OCI-LY1 (cell line): ENCODE results near the gene SLC24A4.

Source experiments
- H2AFZ ChIP-seq: fragments of 200-600 bp; sonication (generic), shearing (Covaris generic); 2 replicates; pipeline ENCODE4 v1.6.0; 2014; ENCODE audit warnings: antibody characterized with exemption, mild to moderate bottlenecking, low read length
- H3F3A ChIP-seq: fragments of 200-600 bp; sonication (generic), shearing (Covaris generic); 2 replicates; pipeline ENCODE4 v1.6.0; 2014; ENCODE audit warnings: mild to moderate bottlenecking, antibody characterized with exemption, low read length, moderate library complexity; ENCODE audit not compliant: insufficient read depth
- H3K27ac ChIP-seq: fragments of 200-600 bp; sonication (generic); 2 replicates; pipeline ENCODE4 v1.5.1; 2014; ENCODE audit warnings: low read length, mixed run types, mild to moderate bottlenecking, low read depth; ENCODE audit not compliant: poor library complexity, severe bottlenecking
- H3K27me3 ChIP-seq: fragments of 200-600 bp; sonication (generic); 2 replicates; pipeline ENCODE4 v1.6.0; 2014; ENCODE audit warnings: antibody characterized with exemption, mild to moderate bottlenecking, low read length, moderate library complexity; ENCODE audit not compliant: insufficient read depth
- H3K36me3 ChIP-seq: fragments of 200-600 bp; sonication (generic); 2 replicates; pipeline ENCODE4 v1.6.1; 2014; ENCODE audit warnings: mild to moderate bottlenecking, antibody characterized with exemption, low read length, moderate library complexity, mixed read lengths; ENCODE audit not compliant: insufficient read depth
- H3K4me1 ChIP-seq: fragments of 200-600 bp; sonication (generic); 2 replicates; pipeline ENCODE4 v1.5.1; 2014; ENCODE audit warnings: mild to moderate bottlenecking, low read length, moderate library complexity; ENCODE audit not compliant: insufficient read depth, severe bottlenecking
- H3K4me2 ChIP-seq: fragments of 200-600 bp; sonication (generic), shearing (Covaris generic); 2 replicates; pipeline ENCODE4 v1.6.1; 2014; ENCODE audit warnings: low read length
- H3K4me3 ChIP-seq: fragments of 200-600 bp; sonication (generic); 2 replicates; pipeline ENCODE4 v1.5.1; 2014; ENCODE audit warnings: low read length, low read depth, mild to moderate bottlenecking, mixed read lengths; ENCODE audit not compliant: poor library complexity, severe bottlenecking
- H3K79me2 ChIP-seq: fragments of 200-600 bp; shearing (Covaris generic); 2 replicates; pipeline ENCODE4 v1.6.1; 2016; ENCODE audit warnings: mixed run types, low read length, mixed read lengths; ENCODE audit not compliant: insufficient read depth
- H3K9ac ChIP-seq: fragments of 200-600 bp; sonication (generic), shearing (Covaris generic); 2 replicates; pipeline ENCODE4 v1.6.1; 2014; ENCODE audit warnings: mild to moderate bottlenecking, low read length, mixed read lengths
- H3K9me2 ChIP-seq: fragments of 200-600 bp; sonication (generic), shearing (Covaris generic); 2 replicates; pipeline ENCODE4 v1.6.1; 2014; ENCODE audit warnings: low read depth, mild to moderate bottlenecking, low read length, mixed read lengths
- H3K9me3 ChIP-seq: fragments of 200-600 bp; shearing (Covaris generic); 2 replicates; pipeline ENCODE4 v1.6.1; 2014; ENCODE audit warnings: low read length, mixed read lengths
- H4K20me1 ChIP-seq: fragments of 200-600 bp; sonication (generic), shearing (Covaris generic); 2 replicates; pipeline ENCODE4 v1.6.0; 2016; ENCODE audit warnings: mild to moderate bottlenecking, low read length; ENCODE audit not compliant: insufficient read depth
- EZH2 ChIP-seq: fragments of 200-600 bp; sonication (generic), shearing (Covaris generic); IDR thresholded peaks from 2 replicates; pipeline ENCODE4 v1.8.0; 2017; ENCODE audit warnings: borderline replicate concordance, mixed run types, mild to moderate bottlenecking, antibody characterized with exemption, low read length, moderate library complexity, mixed read lengths
- TF ChIP-seq, protein P1 (sequence below): fragments of 200-600 bp; sonication (generic), shearing (Covaris generic); IDR thresholded peaks from 2 replicates; pipeline ENCODE4 v1.5.1; 2017; ENCODE audit warnings: mild to moderate bottlenecking, antibody characterized with exemption, low read length, moderate library complexity, mixed read lengths

SLC24A4 gene

GRCh38 chr14:92451755-92452154 lies 128.8 kb downstream of the SLC24A4 start:
- Histone ChIP-seq H3K9me3 (no peaks in the 10 kb centered on the region), H2AFZ (no peak overlapping the region), H3K79me2 (no peaks in the 10 kb centered on the region), H3K27me3 (no peaks in the 10 kb centered on the region; the same call in 1 of the 2 replicates), H3K4me1 (no peaks in the 10 kb centered on the region), H3K9me2 (no peaks in the 10 kb centered on the region), H3F3A (no peaks in the 10 kb centered on the region), H3K4me2 (no peak overlapping the region), H3K4me3 (no peak overlapping the region), H3K9ac (no peak overlapping the region), H4K20me1 (no peaks in the 10 kb centered on the region), H3K36me3 (no peaks in the 10 kb centered on the region), H3K27ac (no peak overlapping the region)
- TF ChIP-seq, protein P1, sequence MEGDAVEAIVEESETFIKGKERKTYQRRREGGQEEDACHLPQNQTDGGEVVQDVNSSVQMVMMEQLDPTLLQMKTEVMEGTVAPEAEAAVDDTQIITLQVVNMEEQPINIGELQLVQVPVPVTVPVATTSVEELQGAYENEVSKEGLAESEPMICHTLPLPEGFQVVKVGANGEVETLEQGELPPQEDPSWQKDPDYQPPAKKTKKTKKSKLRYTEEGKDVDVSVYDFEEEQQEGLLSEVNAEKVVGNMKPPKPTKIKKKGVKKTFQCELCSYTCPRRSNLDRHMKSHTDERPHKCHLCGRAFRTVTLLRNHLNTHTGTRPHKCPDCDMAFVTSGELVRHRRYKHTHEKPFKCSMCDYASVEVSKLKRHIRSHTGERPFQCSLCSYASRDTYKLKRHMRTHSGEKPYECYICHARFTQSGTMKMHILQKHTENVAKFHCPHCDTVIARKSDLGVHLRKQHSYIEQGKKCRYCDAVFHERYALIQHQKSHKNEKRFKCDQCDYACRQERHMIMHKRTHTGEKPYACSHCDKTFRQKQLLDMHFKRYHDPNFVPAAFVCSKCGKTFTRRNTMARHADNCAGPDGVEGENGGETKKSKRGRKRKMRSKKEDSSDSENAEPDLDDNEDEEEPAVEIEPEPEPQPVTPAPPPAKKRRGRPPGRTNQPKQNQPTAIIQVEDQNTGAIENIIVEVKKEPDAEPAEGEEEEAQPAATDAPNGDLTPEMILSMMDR: no peak
- no peak for TF ChIP-seq EZH2

GRCh38 chr14:92452471-92452870 lies 129.5 kb downstream of the SLC24A4 start:
- Histone ChIP-seq H3K27me3 (no peaks in the 10 kb centered on the region; the same call in 1 of the 2 replicates), H3K4me1 (no peaks in the 10 kb centered on the region)
- TF ChIP-seq, protein P1: no peak
- TF ChIP-seq EZH2: no peak

DNA sequence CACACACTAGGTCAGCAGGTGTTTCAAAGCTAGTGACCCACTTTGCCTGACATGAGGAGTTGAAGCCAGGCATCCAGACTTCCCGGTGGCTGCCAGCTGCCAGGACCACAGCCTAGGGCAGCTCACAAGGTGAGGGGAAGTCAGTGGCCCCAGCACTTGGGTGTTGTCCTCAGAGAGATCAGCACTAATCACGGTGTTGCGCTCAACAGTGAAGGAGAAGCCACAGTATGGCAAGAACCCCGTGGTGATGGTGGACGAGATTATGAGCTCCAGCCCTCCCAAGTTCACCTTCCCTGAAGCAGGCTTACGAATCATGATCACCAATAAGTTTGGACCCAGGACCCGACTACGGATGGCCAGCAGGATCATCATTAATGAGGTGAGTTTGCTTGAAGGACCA lies 130.7 kb downstream of the SLC24A4 start:
- TF ChIP-seq EZH2: no peak
- TF ChIP-seq, protein P1: no peak
- Histone ChIP-seq H3K9me2 (no peaks in the 10 kb centered on the region), H3K9ac (no peak overlapping the region), H3K79me2 (no peaks in the 10 kb centered on the region), H3K4me1 (no peaks in the 10 kb centered on the region), H3K36me3 (no peaks in the 10 kb centered on the region), H3K9me3 (no peaks in the 10 kb centered on the region), H3F3A (no peaks in the 10 kb centered on the region), H3K27ac (no peak overlapping the region), H3K27me3 (no peaks in the 10 kb centered on the region; the same call in 1 of the 2 replicates), H4K20me1 (no peaks in the 10 kb centered on the region), H3K4me2 (no peak overlapping the region), H3K4me3 (no peak overlapping the region), H2AFZ (no peak overlapping the region)

More at GRCh38 chr14:92452471-92452870, 129.5 kb downstream of the SLC24A4 start:
- H3K36me3 ChIP-seq: no peaks in the 10 kb centered on the region
- H3K4me3 ChIP-seq: no peak overlapping the region
- no peaks in the 10 kb centered on the region for H3K9me3 ChIP-seq
- H4K20me1 ChIP-seq: no peaks in the 10 kb centered on the region
- no peak overlapping the region for H3K27ac ChIP-seq
- H3K9ac ChIP-seq: no peak overlapping the region
- H3K4me2 ChIP-seq: no peak overlapping the region
- H3K79me2 ChIP-seq: no peaks in the 10 kb centered on the region
- H3K9me2 ChIP-seq: no peaks in the 10 kb centered on the region
- no peak overlapping the region for H2AFZ ChIP-seq
- H3F3A ChIP-seq: no peaks in the 10 kb centered on the region
